HepG2 (cell line): ENCODE results near the gene RUNX2. TPM values are rescaled to one million over a fixed set of nuclear protein-coding genes. Genes with fewer than 3 reads are reported as not detected.

Experiments used
- AHR ChIP-seq: IDR thresholded peaks from 2 replicates; pipeline ENCODE4 v1.6.1; 2018; ENCODE audit warnings: missing genetic modification reagents, missing compliant biosample characterization
- CHD4 ChIP-seq: fragments of 200-600 bp; sonication (generic); IDR thresholded peaks from 2 replicates; pipeline ENCODE4 v1.7.0; 2017; ENCODE audit warnings: mild to moderate bottlenecking, low read length, borderline replicate concordance
- EZH2 ChIP-seq: conservative IDR thresholded peaks from 2 replicates; pipeline ENCODE4 v1.6.1; 2012; ENCODE audit warnings: mild to moderate bottlenecking, low read depth, low read length, moderate library complexity
- HCFC1 ChIP-seq: fragments of 150-350 bp; IDR thresholded peaks from 2 replicates; pipeline ENCODE4 v1.6.1; 2014; ENCODE audit warnings: low read depth, low read length
- KAT7 ChIP-seq: IDR thresholded peaks from 2 replicates; pipeline ENCODE4 v1.6.1; 2018; ENCODE audit warnings: borderline replicate concordance, missing compliant biosample characterization
- MED13 ChIP-seq: sonication (generic); formaldehyde crosslinking; IDR thresholded peaks from 2 replicates; pipeline ENCODE4 v1.5.0; 2020; ENCODE audit warnings: missing genetic modification reagents
- NR1H2 ChIP-seq: sonication (generic); formaldehyde crosslinking; IDR thresholded peaks from 2 replicates; pipeline ENCODE4 v1.8.1; 2022; ENCODE audit warnings: low read depth, missing genetic modification reagents, borderline replicate concordance
- ONECUT2 ChIP-seq: sonication (generic); formaldehyde crosslinking; IDR thresholded peaks from 2 replicates; pipeline ENCODE4 v1.4.0; 2020; ENCODE audit warnings: missing genetic modification reagents
- POLR2AphosphoS5 ChIP-seq: IDR thresholded peaks from 2 replicates; pipeline ENCODE4 v1.6.1; 2012; ENCODE audit warnings: low read depth, low read length
- RARA ChIP-seq: IDR thresholded peaks from 2 replicates; pipeline ENCODE4 v1.6.1; 2016; ENCODE audit warnings: missing genetic modification reagents, missing compliant biosample characterization
- TEAD2 ChIP-seq: sonication (generic); formaldehyde crosslinking; IDR thresholded peaks from 2 replicates; pipeline ENCODE4 v1.9.0; 2021; ENCODE audit warnings: missing genetic modification reagents
- TGIF2 ChIP-seq: IDR thresholded peaks from 2 replicates; pipeline ENCODE4 v1.6.1; 2016; ENCODE audit warnings: control low read depth, missing compliant biosample characterization
- ZNF383 ChIP-seq: sonication (generic); formaldehyde crosslinking; IDR thresholded peaks from 2 replicates; pipeline ENCODE4 v1.4.0; 2020; ENCODE audit warnings: missing genetic modification reagents, mild to moderate bottlenecking, borderline replicate concordance
- ZNF496 ChIP-seq: sonication (generic); formaldehyde crosslinking; IDR thresholded peaks from 2 replicates; pipeline ENCODE4 v1.8.1; 2023; ENCODE audit warnings: mild to moderate bottlenecking, moderate library complexity, missing genetic modification reagents; ENCODE audit not compliant: insufficient replicate concordance
- ZNF543 ChIP-seq: sonication (generic); formaldehyde crosslinking; IDR thresholded peaks from 2 replicates; pipeline ENCODE4 v1.4.0; 2020; ENCODE audit warnings: mild to moderate bottlenecking, missing genetic modification reagents
- ZNF615 ChIP-seq: sonication (generic); formaldehyde crosslinking; IDR thresholded peaks from 2 replicates; pipeline ENCODE4 v1.5.0; 2020; ENCODE audit warnings: mild to moderate bottlenecking, missing genetic modification reagents, borderline replicate concordance
- ZNF616 ChIP-seq: sonication (generic); formaldehyde crosslinking; IDR thresholded peaks from 2 replicates; pipeline ENCODE4 v1.5.0; 2020; ENCODE audit warnings: low read depth, mild to moderate bottlenecking, missing genetic modification reagents
- ZNF777 ChIP-seq: sonication (generic); formaldehyde crosslinking; IDR thresholded peaks from 2 replicates; pipeline ENCODE4 v1.4.0; 2020; ENCODE audit warnings: missing genetic modification reagents
- polyA plus RNA-seq, 8 experiments: library from polyadenylated mRNA; depleted of rRNA in 3 of 8; stranded (reverse) in 7 of 8; unstranded in 1 of 8; fragments of >200 nt; fragmentation: Illumina TruSeq in 4 of 8; extraction: Trizol in 4 of 8; gene quantifications; 2 replicates each; pipeline versions ENCODE4 v1.2.1 to v1.2.3, GENCODE V29; 2011 to 2016; ENCODE audit warnings: low read depth in 4 of 8, missing spikeins in 1 of 8, mixed read lengths in 1 of 8; ENCODE audit not compliant: insufficient read depth in 1 of 8
- total RNA-seq, 5 experiments: library from RNA; depleted of rRNA; stranded (reverse); fragments of >200 nt; fragmentation: Illumina TruSeq; extraction: Trizol; gene quantifications; 2 replicates each; pipeline ENCODE4 v1.2.3, GENCODE V29; 2016; ENCODE audit warnings: low read depth in 1 of 5
- TF ChIP-seq, protein P1 (sequence below): fragments of 450-650 bp; IDR thresholded peaks from 2 replicates; pipeline ENCODE4 v1.6.1; 2016
- TF ChIP-seq, protein P2 (sequence below), 2 experiments: fragments of 450-650 bp in 1 of 2; sonication (generic) in 1 of 2; formaldehyde crosslinking; IDR thresholded peaks; 2 replicates each; pipeline versions ENCODE4 v1.5.0 to v1.8.0; 2020 to 2022; ENCODE audit warnings: mild to moderate bottlenecking in 1 of 2, missing genetic modification reagents in 1 of 2
- TF ChIP-seq, protein P3 (sequence below): sonication (generic); formaldehyde crosslinking; IDR thresholded peaks from 2 replicates; pipeline ENCODE4 v1.4.0; 2020; ENCODE audit warnings: missing genetic modification reagents
- TF ChIP-seq, protein P4 (sequence below): sonication (generic); formaldehyde crosslinking; IDR thresholded peaks from 2 replicates; pipeline ENCODE4 v1.4.0; 2020; ENCODE audit warnings: missing genetic modification reagents

RUNX2 gene
- total and polyA plus RNA-seq, 2 of the 13 experiments (the other 11 are each of a cell fraction or from before 2014, with no cell fraction given), result not detected

DNA sequence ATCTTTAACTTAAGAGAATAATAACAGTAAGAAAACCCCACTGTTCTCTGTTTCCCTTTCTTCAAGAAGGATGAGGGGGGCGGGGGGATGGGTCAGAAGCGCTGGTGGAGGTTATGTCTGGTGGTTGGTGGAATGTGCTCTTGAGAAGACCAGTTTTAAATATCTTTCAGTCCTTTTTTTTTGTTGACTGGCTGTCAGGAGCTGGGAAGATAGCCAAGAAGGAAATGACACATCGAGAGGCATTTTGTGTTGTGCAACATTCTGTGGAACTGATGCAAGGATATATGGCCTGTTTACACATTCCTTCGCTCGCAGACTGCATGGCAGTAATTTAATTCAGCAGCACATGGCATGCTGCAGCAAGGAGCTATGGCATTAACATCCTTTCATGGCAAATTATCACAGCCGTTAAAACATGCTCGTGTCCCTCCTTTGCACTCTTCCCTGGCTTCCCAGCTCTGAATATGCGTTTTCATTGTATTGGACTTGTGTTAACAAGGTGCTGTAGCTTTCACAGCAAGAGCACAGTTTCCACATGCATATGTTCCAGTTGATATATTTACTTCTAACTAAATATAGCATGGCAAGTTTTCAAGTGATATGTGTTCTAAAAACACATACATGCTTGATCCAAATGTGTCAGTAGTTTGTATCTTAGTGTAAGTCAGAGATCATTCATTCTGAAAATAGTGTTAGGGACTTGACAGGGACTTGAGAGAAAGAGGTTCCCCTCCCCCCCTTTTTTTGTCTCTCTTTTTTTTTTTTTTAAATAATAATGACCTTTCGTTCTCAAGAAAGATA lies 117.8 kb downstream of the RUNX2 start (continued):
- TF ChIP-seq ZNF496, result no peak
- TF ChIP-seq, protein P1, sequence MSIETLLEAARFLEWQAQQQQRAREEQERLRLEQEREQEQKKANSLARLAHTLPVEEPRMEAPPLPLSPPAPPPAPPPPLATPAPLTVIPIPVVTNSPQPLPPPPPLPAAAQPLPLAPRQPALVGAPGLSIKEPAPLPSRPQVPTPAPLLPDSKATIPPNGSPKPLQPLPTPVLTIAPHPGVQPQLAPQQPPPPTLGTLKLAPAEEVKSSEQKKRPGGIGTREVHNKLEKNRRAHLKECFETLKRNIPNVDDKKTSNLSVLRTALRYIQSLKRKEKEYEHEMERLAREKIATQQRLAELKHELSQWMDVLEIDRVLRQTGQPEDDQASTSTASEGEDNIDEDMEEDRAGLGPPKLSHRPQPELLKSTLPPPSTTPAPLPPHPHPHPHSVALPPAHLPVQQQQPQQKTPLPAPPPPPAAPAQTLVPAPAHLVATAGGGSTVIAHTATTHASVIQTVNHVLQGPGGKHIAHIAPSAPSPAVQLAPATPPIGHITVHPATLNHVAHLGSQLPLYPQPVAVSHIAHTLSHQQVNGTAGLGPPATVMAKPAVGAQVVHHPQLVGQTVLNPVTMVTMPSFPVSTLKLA, result peak; percentile 81
- no peak for TF ChIP-seq TEAD2 (CRISPR knock-in tag)
- no peak for TF ChIP-seq ZNF383 (CRISPR knock-in tag)
- peak; percentile 4; the same call in 1 of the 2 replicates for TF ChIP-seq ZNF777 (CRISPR knock-in tag)
- TF ChIP-seq, protein P2, sequence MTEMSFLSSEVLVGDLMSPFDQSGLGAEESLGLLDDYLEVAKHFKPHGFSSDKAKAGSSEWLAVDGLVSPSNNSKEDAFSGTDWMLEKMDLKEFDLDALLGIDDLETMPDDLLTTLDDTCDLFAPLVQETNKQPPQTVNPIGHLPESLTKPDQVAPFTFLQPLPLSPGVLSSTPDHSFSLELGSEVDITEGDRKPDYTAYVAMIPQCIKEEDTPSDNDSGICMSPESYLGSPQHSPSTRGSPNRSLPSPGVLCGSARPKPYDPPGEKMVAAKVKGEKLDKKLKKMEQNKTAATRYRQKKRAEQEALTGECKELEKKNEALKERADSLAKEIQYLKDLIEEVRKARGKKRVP (CRISPR knock-in tag; IDR thresholded peaks at IDR 0.05), result peak in 1 of 2 experiments; percentile 99; a peak in 2 of 4 replicates
- TF ChIP-seq RARA (CRISPR knock-in tag), result peak; percentile 81
- TF ChIP-seq, protein P3, sequence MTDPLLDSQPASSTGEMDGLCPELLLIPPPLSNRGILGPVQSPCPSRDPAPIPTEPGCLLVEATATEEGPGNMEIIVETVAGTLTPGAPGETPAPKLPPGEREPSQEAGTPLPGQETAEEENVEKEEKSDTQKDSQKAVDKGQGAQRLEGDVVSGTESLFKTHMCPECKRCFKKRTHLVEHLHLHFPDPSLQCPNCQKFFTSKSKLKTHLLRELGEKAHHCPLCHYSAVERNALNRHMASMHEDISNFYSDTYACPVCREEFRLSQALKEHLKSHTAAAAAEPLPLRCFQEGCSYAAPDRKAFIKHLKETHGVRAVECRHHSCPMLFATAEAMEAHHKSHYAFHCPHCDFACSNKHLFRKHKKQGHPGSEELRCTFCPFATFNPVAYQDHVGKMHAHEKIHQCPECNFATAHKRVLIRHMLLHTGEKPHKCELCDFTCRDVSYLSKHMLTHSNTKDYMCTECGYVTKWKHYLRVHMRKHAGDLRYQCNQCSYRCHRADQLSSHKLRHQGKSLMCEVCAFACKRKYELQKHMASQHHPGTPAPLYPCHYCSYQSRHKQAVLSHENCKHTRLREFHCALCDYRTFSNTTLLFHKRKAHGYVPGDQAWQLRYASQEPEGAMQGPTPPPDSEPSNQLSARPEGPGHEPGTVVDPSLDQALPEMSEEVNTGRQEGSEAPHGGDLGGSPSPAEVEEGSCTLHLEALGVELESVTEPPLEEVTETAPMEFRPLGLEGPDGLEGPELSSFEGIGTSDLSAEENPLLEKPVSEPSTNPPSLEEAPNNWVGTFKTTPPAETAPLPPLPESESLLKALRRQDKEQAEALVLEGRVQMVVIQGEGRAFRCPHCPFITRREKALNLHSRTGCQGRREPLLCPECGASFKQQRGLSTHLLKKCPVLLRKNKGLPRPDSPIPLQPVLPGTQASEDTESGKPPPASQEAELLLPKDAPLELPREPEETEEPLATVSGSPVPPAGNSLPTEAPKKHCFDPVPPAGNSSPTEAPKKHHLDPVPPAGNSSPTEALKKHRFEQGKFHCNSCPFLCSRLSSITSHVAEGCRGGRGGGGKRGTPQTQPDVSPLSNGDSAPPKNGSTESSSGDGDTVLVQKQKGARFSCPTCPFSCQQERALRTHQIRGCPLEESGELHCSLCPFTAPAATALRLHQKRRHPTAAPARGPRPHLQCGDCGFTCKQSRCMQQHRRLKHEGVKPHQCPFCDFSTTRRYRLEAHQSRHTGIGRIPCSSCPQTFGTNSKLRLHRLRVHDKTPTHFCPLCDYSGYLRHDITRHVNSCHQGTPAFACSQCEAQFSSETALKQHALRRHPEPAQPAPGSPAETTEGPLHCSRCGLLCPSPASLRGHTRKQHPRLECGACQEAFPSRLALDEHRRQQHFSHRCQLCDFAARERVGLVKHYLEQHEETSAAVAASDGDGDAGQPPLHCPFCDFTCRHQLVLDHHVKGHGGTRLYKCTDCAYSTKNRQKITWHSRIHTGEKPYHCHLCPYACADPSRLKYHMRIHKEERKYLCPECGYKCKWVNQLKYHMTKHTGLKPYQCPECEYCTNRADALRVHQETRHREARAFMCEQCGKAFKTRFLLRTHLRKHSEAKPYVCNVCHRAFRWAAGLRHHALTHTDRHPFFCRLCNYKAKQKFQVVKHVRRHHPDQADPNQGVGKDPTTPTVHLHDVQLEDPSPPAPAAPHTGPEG (CRISPR knock-in tag), result 0 out of 2 replicates have a peak, but pooled peaks have one; percentile 49
- TF ChIP-seq KAT7, result peak; percentile 74; the same call in 1 of the 2 replicates
- no peak for TF ChIP-seq EZH2
- TF ChIP-seq TGIF2 (CRISPR knock-in tag), result peak; percentile 96
- TF ChIP-seq HCFC1, result no peak
- 0 out of 2 replicates have a peak, but pooled peaks have one; percentile 33 for TF ChIP-seq AHR (CRISPR knock-in tag)
- TF ChIP-seq MED13 (CRISPR knock-in tag), result no peak; the same call in 1 of the 2 replicates
- peak; percentile 29; the same call in 1 of the 2 replicates for TF ChIP-seq ONECUT2 (CRISPR knock-in tag)
- no peak; the same call in 1 of the 2 replicates for TF ChIP-seq CHD4
- TF ChIP-seq NR1H2 (CRISPR knock-in tag), result no peak
- TF ChIP-seq ZNF616 (CRISPR knock-in tag), result peak; percentile 31; the same call in 1 of the 2 replicates
- TF ChIP-seq ZNF543 (CRISPR knock-in tag), result peak; percentile 78; the same call in 1 of the 2 replicates
- TF ChIP-seq, protein P4, sequence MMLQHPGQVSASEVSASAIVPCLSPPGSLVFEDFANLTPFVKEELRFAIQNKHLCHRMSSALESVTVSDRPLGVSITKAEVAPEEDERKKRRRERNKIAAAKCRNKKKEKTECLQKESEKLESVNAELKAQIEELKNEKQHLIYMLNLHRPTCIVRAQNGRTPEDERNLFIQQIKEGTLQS, result peak; percentile 99
- no peak for TF ChIP-seq POLR2AphosphoS5
- no peak for TF ChIP-seq ZNF615 (CRISPR knock-in tag)
